HepG2 (cell line): ENCODE data around the gene ACAP2. TPM values are rescaled to one million over a fixed set of nuclear protein-coding genes. Genes with fewer than 3 reads are reported as not detected.

Experiments used
- ARID5B ChIP-seq: IDR thresholded peaks from 2 replicates; pipeline ENCODE4 v1.4.0; 2020; ENCODE audit warnings: mild to moderate bottlenecking, missing genetic modification reagents
- FLYWCH1 ChIP-seq: sonication (generic); formaldehyde crosslinking; IDR thresholded peaks from 2 replicates; pipeline ENCODE4 v1.8.1; 2023; ENCODE audit warnings: mild to moderate bottlenecking, missing genetic modification reagents
- NAIF1 ChIP-seq: sonication (generic); formaldehyde crosslinking; IDR thresholded peaks from 2 replicates; pipeline ENCODE4 v1.5.0; 2020; ENCODE audit warnings: mild to moderate bottlenecking, missing genetic modification reagents, borderline replicate concordance
- NFKB2 ChIP-seq: sonication (generic); formaldehyde crosslinking; IDR thresholded peaks from 2 replicates; pipeline ENCODE4 v1.4.0; 2020; ENCODE audit warnings: missing genetic modification reagents, borderline replicate concordance
- NR2F2 ChIP-seq: IDR thresholded peaks from 2 replicates; pipeline ENCODE4 v1.6.1; 2012; ENCODE audit warnings: low read depth, inconsistent platforms, borderline replicate concordance
- PHF5A ChIP-seq: IDR thresholded peaks from one replicate; pipeline ENCODE4 v1.6.1; 2018; ENCODE audit warnings: low read depth, missing genetic modification reagents; ENCODE audit not compliant: unreplicated experiment
- RELA ChIP-seq: sonication (generic); formaldehyde crosslinking; IDR thresholded peaks from 2 replicates; pipeline ENCODE4 v1.4.0; 2020; ENCODE audit warnings: missing genetic modification reagents
- SMARCC2 ChIP-seq: fragments of 450-650 bp; IDR thresholded peaks from 2 replicates; pipeline ENCODE4 v1.6.1; 2017; ENCODE audit warnings: antibody characterized with exemption, mild to moderate bottlenecking
- SMARCE1 ChIP-seq: fragments of 450-650 bp; IDR thresholded peaks from 2 replicates; pipeline ENCODE4 v1.6.1; 2017; ENCODE audit warnings: borderline replicate concordance
- SNAI1 ChIP-seq: sonication (generic); formaldehyde crosslinking; IDR thresholded peaks from 2 replicates; pipeline ENCODE4 v1.5.0; 2020; ENCODE audit warnings: mild to moderate bottlenecking, missing genetic modification reagents, borderline replicate concordance
- STAT6 ChIP-seq: sonication (generic); formaldehyde crosslinking; IDR thresholded peaks from 2 replicates; pipeline ENCODE4 v1.4.0; 2020; ENCODE audit warnings: missing genetic modification reagents, mild to moderate bottlenecking, borderline replicate concordance
- ZBTB10 ChIP-seq: sonication (generic); formaldehyde crosslinking; IDR thresholded peaks from 2 replicates; pipeline ENCODE4 v1.4.0; 2020; ENCODE audit warnings: missing genetic modification reagents, borderline replicate concordance
- ZFYVE20 ChIP-seq: sonication (generic); formaldehyde crosslinking; IDR thresholded peaks from 2 replicates; pipeline ENCODE4 v1.8.0; 2023; ENCODE audit warnings: low read depth, mild to moderate bottlenecking, moderate library complexity, missing genetic modification reagents, borderline replicate concordance
- ZNF12 ChIP-seq: sonication (generic); formaldehyde crosslinking; IDR thresholded peaks from 2 replicates; pipeline ENCODE4 v1.5.0; 2020; ENCODE audit warnings: missing genetic modification reagents
- ZNF282 ChIP-seq: fragments of 450-650 bp; IDR thresholded peaks from 2 replicates; pipeline ENCODE4 v1.6.1; 2018; ENCODE audit not compliant: partially characterized antibody
- ZNF431 ChIP-seq: sonication (generic); formaldehyde crosslinking; IDR thresholded peaks from 2 replicates; pipeline ENCODE4 v1.9.0; 2022; ENCODE audit warnings: missing genetic modification reagents, low read depth, mild to moderate bottlenecking, borderline replicate concordance
- ZNF598 ChIP-seq: sonication (generic); formaldehyde crosslinking; IDR thresholded peaks from 2 replicates; pipeline ENCODE4 v1.5.1; 2020; ENCODE audit warnings: mild to moderate bottlenecking, missing genetic modification reagents, borderline replicate concordance
- ZNF674 ChIP-seq: sonication (generic); formaldehyde crosslinking; IDR thresholded peaks from 2 replicates; pipeline ENCODE4 v1.5.0; 2020; ENCODE audit warnings: low read depth, mild to moderate bottlenecking, missing genetic modification reagents
- ZNF713 ChIP-seq: sonication (generic); formaldehyde crosslinking; IDR thresholded peaks from 2 replicates; pipeline ENCODE4 v1.4.0; 2020; ENCODE audit warnings: mild to moderate bottlenecking, missing genetic modification reagents
- ZSCAN21 ChIP-seq: sonication (generic); formaldehyde crosslinking; IDR thresholded peaks from 2 replicates; pipeline ENCODE4 v1.8.0; 2022; ENCODE audit warnings: mild to moderate bottlenecking, missing genetic modification reagents, moderate library complexity, borderline replicate concordance
- polyA plus RNA-seq, 8 experiments: library from polyadenylated mRNA; depleted of rRNA in 3 of 8; stranded (reverse) in 7 of 8; unstranded in 1 of 8; fragments of >200 nt; fragmentation: Illumina TruSeq in 4 of 8; extraction: Trizol in 4 of 8; gene quantifications; 2 replicates each; pipeline versions ENCODE4 v1.2.1 to v1.2.3, GENCODE V29; 2011 to 2016; ENCODE audit warnings: low read depth in 4 of 8, missing spikeins in 1 of 8, mixed read lengths in 1 of 8; ENCODE audit not compliant: insufficient read depth in 1 of 8
- total RNA-seq, 5 experiments: library from RNA; depleted of rRNA; stranded (reverse); fragments of >200 nt; fragmentation: Illumina TruSeq; extraction: Trizol; gene quantifications; 2 replicates each; pipeline ENCODE4 v1.2.3, GENCODE V29; 2016; ENCODE audit warnings: low read depth in 1 of 5

Gene ACAP2
- total and polyA plus RNA-seq, 2 of the 13 experiments (the other 11 are each of a cell fraction or from before 2014, with no cell fraction given), result 7.3 to 23.9 TPM

DNA sequence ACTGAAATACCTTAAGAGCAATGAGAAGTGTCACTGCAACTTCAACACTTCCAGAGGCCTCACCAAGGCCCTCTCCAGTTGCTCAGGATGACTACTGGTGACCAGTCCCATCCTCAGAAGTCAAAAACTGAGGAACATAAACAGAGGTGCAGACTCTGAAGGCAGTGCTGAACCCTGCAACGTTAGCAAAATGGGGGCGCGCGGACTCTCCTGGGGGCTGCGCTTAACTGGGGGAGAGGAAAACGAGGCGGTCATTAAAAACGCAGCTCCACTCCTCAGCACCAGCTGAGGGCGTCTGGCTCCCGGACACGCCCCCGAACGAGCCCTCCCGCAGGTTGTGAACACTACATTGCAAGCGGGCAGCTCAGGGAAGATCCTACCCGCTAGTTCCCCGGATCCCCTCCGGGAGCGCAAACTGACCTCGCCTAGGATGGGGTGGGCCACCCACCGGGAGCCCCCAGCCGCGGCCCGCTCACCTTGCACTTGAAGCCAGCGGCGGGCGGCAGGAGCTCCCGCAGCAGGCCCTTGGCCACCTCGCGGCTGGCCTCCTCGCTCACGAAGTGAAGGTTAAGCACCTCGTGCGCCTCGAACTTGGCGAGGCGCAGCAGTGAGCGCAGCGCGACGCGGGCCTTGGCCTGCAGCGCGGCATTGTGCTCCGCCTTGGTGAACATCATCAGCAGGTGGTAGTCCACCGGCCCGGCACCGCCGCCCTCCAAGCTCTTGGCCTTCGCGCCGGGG, 172.6 kb downstream of the ACAP2 start (continued):
- TF ChIP-seq NR2F2 (no peak), SMARCE1 (no peak), STAT6 (CRISPR knock-in tag) (no peak), ZNF674 (no peak), ZNF431 (CRISPR knock-in tag) (no peak), PHF5A (CRISPR knock-in tag) (no peak), ZNF12 (no peak), ARID5B (CRISPR knock-in tag) (no peak), ZSCAN21 (CRISPR knock-in tag) (peak; percentile 16; the same call in 1 of the 2 replicates), SNAI1 (CRISPR knock-in tag) (no peak), ZFYVE20 (CRISPR knock-in tag) (peak; percentile 64; the same call in 1 of the 2 replicates), ZNF713 (CRISPR knock-in tag) (no peak), SMARCC2 (no peak), NFKB2 (peak; percentile 80; the same call in 1 of the 2 replicates), RELA (no peak), FLYWCH1 (CRISPR knock-in tag) (peak; percentile 84; the same call in 1 of the 2 replicates), ZNF598 (CRISPR knock-in tag) (no peak), ZBTB10 (CRISPR knock-in tag) (no peak; the same call in 1 of the 2 replicates), ZNF282 (no peak), NAIF1 (CRISPR knock-in tag) (peak; percentile 35; the same call in 1 of the 2 replicates)
